GM12878 (cell line): ENCODE measurements around the gene BCAS3. TPM values are rescaled to one million over a fixed set of nuclear protein-coding genes. Genes with fewer than 3 reads are reported as not detected.

ENCODE experiments used
- ATAC-seq: fragments of 200-7000 bp; cut with Tn5 transposase; 3 replicates; pipeline ENCODE4 v1.9.1; 2020; ENCODE audit warnings: mild to moderate bottlenecking, moderate library complexity
- BruUV-seq: library from RNA; stranded (reverse); fragments of 400-500 nt; replicated peaks from 2 replicates; lab custom pipeline; 2021; lab: Mats Ljungman, UMichigan
- CTCF ChIA-PET: fragments of 300-600 bp; sonication (Branson Sonifier 250); formaldehyde crosslinking; extraction: SDS; loops from one replicate; lab custom pipeline; 2021; ENCODE audit warnings: inconsistent platforms; lab: Yijun Ruan, JAX
- POLR2A ChIA-PET: fragments of 350-600 bp; formaldehyde crosslinking; extraction: SDS; loops from one replicate; lab custom pipeline; 2021; ENCODE audit warnings: inconsistent platforms; lab: Charles Lee
- RAD21 ChIA-PET: fragments of 300-600 bp; sonication (Branson Sonifier 250); formaldehyde crosslinking; loops from one replicate; lab custom pipeline; 2023; ENCODE audit warnings: antibody characterized with exemption; ENCODE audit not compliant: unreplicated experiment; lab: Charles Lee
- SMC1A ChIA-PET: fragments of 300-600 bp; sonication (Branson Sonifier 250); formaldehyde crosslinking; loops from one replicate; lab custom pipeline; 2023; ENCODE audit not compliant: unreplicated experiment, uncharacterized antibody; lab: Charles Lee
- DNase-seq: peaks from one replicate; pipeline ENCODE4 v3.0.0-alpha.2; 2011; ENCODE audit warnings: low read depth, low spot score
- FAIRE-seq: peaks from 3 replicates; lab custom pipeline; 2011; peaks lifted over from hg19 to GRCh38; lab: Jason Lieb, UNC
- H2AFZ ChIP-seq: 2 replicates; pipeline ENCODE4 v1.6.0; 2011; ENCODE audit warnings: low read depth, low read length, control low read depth; ENCODE audit not compliant: control insufficient read depth
- H3K27ac ChIP-seq: 2 replicates; pipeline ENCODE4 v1.5.1; 2011; ENCODE audit warnings: control low read depth; ENCODE audit not compliant: control insufficient read depth, insufficient read depth
- H3K27me3 ChIP-seq, 2 experiments: replicated peaks in 1 of 2; 2 replicates each; pipeline versions ENCODE4 v1.6.0 to v1.6.1; 2011; ENCODE audit warnings: low read length in 1 of 2; ENCODE audit not compliant: control insufficient read depth in 2 of 2, insufficient read depth in 2 of 2
- H3K36me3 ChIP-seq, 2 experiments: 2 replicates each; pipeline ENCODE4 v1.5.1; 2011; ENCODE audit warnings: low read length in 1 of 2; ENCODE audit not compliant: control insufficient read depth in 2 of 2, insufficient read depth in 2 of 2
- H3K4me1 ChIP-seq: 2 replicates; pipeline ENCODE4 v1.6.1; 2011; ENCODE audit warnings: mild to moderate bottlenecking, low read length, moderate library complexity, mixed read lengths; ENCODE audit not compliant: control insufficient read depth, insufficient read depth
- H3K4me2 ChIP-seq: 2 replicates; pipeline ENCODE4 v1.6.0; 2011; ENCODE audit warnings: control low read depth; ENCODE audit not compliant: control insufficient read depth, insufficient read depth
- H3K4me3 ChIP-seq: fragments of 200-600 bp; sonication (generic); 2 replicates; pipeline ENCODE4 v1.5.1; 2016
- H3K79me2 ChIP-seq: 2 replicates; pipeline ENCODE4 v1.6.0; 2011; ENCODE audit warnings: low read length; ENCODE audit not compliant: control insufficient read depth, insufficient read depth
- H3K9ac ChIP-seq: 2 replicates; pipeline ENCODE4 v1.8.0; 2011; ENCODE audit warnings: low read length, control low read depth, mixed read lengths; ENCODE audit not compliant: control insufficient read depth, insufficient read depth
- H3K9me3 ChIP-seq: replicated peaks from 3 replicates; pipeline ENCODE4 v1.5.1; 2011; ENCODE audit warnings: mild to moderate bottlenecking, low read length; ENCODE audit not compliant: control insufficient read depth, insufficient read depth
- H4K20me1 ChIP-seq: 2 replicates; pipeline ENCODE4 v1.6.0; 2011; ENCODE audit not compliant: control insufficient read depth, insufficient read depth
- CREB1 ChIP-seq: IDR thresholded peaks from 2 replicates; pipeline ENCODE4 v1.6.1; 2012; ENCODE audit warnings: low read depth, mild to moderate bottlenecking, inconsistent platforms
- CUX1 ChIP-seq: IDR thresholded peaks from 2 replicates; pipeline ENCODE4 v1.6.1; 2012; ENCODE audit warnings: improper control_type of control experiment, low read depth, low read length; ENCODE audit not compliant: insufficient replicate concordance
- MYB ChIP-seq: fragments of 150-350 bp; IDR thresholded peaks from 2 replicates; pipeline ENCODE4 v1.6.1; 2014; ENCODE audit warnings: mild to moderate bottlenecking, low read depth, low read length, borderline replicate concordance
- NR2C2 ChIP-seq: IDR thresholded peaks from 2 replicates; pipeline ENCODE4 v1.6.1; 2011; ENCODE audit warnings: borderline replicate concordance, low read depth; ENCODE audit not compliant: control insufficient read depth, insufficient read length
- RAD51 ChIP-seq: fragments of 450-650 bp; IDR thresholded peaks from 2 replicates; pipeline ENCODE4 v1.6.1; 2016; ENCODE audit warnings: moderate library complexity, mild to moderate bottlenecking, inconsistent platforms
- TARDBP ChIP-seq: IDR thresholded peaks from 2 replicates; pipeline ENCODE4 v1.6.1; 2016; ENCODE audit warnings: borderline replicate concordance
- TCF3 ChIP-seq: IDR thresholded peaks from 2 replicates; pipeline ENCODE4 v1.6.1; 2012; ENCODE audit warnings: low read depth, mild to moderate bottlenecking, low read length, borderline replicate concordance; ENCODE audit not compliant: insufficient read depth
- YBX1 ChIP-seq: fragments of 450-650 bp; IDR thresholded peaks from 2 replicates; pipeline ENCODE4 v1.6.1; 2016; ENCODE audit warnings: antibody characterized with exemption
- ZNF217 ChIP-seq: fragments of 450-650 bp; IDR thresholded peaks from 2 replicates; pipeline ENCODE4 v1.6.1; 2017; ENCODE audit warnings: antibody characterized with exemption, mild to moderate bottlenecking
- ZNF274 ChIP-seq: IDR thresholded peaks from one replicate; pipeline ENCODE4 v1.8.0; 2011; ENCODE audit not compliant: insufficient read length, insufficient read depth
- ZZZ3 ChIP-seq: IDR thresholded peaks from 2 replicates; pipeline ENCODE4 v1.6.1; 2011; ENCODE audit warnings: low read depth; ENCODE audit not compliant: control insufficient read depth, insufficient read length
- WGBS: methylation state at CpG from one replicate; pipeline ENCODE4 v1.1.6; 2016; ENCODE audit warnings: low lambda C conversion rate; ENCODE audit not compliant: insufficient replicate concordance, insufficient coverage; ENCODE audit errors: missing lambda C conversion rate; 5-methylcytosine and 5-hydroxymethylcytosine counted together
- in situ Hi-C: fragments of 300-500 bp; cut with MboI; formaldehyde crosslinking; loops from 9 replicates; pipeline ENCODE4 v1.14.3; 2018; ENCODE audit warnings: mixed read lengths
- intact Hi-C: fragments of 100-400 bp; cut with micrococcal nuclease; formaldehyde crosslinking; loops from one replicate; pipeline ENCODE4 v1.14.2; 2022; ENCODE audit not compliant: unreplicated experiment
- polyA plus RNA-seq, 11 experiments: library from polyadenylated mRNA; depleted of rRNA in 4 of 11; unstranded in 6 of 11; stranded (reverse) in 5 of 11; fragments of >200 nt; fragmentation: Nextera tagmentation in 4 of 11; fragmentation: Illumina TruSeq in 1 of 11; extraction: Ambion mirVana in 4 of 11; extraction: Trizol in 1 of 11; gene quantifications; 1 replicate in 1 of 11; 2 replicates in 10 of 11; pipeline versions ENCODE4 v1.2.1 to v1.2.3, GENCODE V29; 2011 to 2016; ENCODE audit warnings: inconsistent platforms in 2 of 11, missing spikeins in 2 of 11, low read depth in 1 of 11
- total RNA-seq, 4 experiments: library from RNA; depleted of rRNA in 3 of 4; stranded (reverse); fragments of >200 nt in 3 of 4; fragmentation: Illumina TruSeq in 1 of 4; extraction: Trizol in 1 of 4; gene quantifications; 2 replicates each; pipeline versions ENCODE4 v1.2.1 to v1.2.3, GENCODE V29; 2013 to 2021

Gene BCAS3
- total and polyA plus RNA-seq, 10 of the 15 experiments (the other 5 are each of a cell fraction or from before 2014, with no cell fraction given), result 2.1 to 11.0 (median 6.6) TPM

- CTCF ChIA-PET, result no interaction called here
Measured at GRCh38 chr17:61132524-61132923, 454.9 kb downstream of the BCAS3 start.

More at GRCh38 chr17:61132524-61132923, 454.9 kb downstream of the BCAS3 start:
- ChIA-PET POLR2A (no interaction called here), RAD21 (no interaction called here), SMC1A (no interaction called here)
- Histone ChIP-seq H3K79me2 (no peaks in the 10 kb centered on the region), H3K27ac (no peak overlapping the region), H3K9me3 (no peaks in the 10 kb centered on the region), H3K4me2 (no peak overlapping the region), H3K4me3 (no peak overlapping the region), H3K36me3 (no peaks in the 10 kb centered on the region), H2AFZ (no peak overlapping the region), H3K27me3 (no peaks in the 10 kb centered on the region), H4K20me1 (no peaks in the 10 kb centered on the region), H3K9ac (no peak overlapping the region), H3K4me1 (no peaks in the 10 kb centered on the region)
- BruUV-seq, result no TSS peak
- intact Hi-C loops (no loop called here), in situ Hi-C loops (no loop called here)
- no peak for TF ChIP-seq TARDBP
- no peak for TF ChIP-seq CUX1
- no peak for TF ChIP-seq YBX1
- TF ChIP-seq NR2C2, result no peak
- TF ChIP-seq RAD51, result no peak
- no peak for TF ChIP-seq ZZZ3
- TF ChIP-seq ZNF274, result no peak
- TF ChIP-seq CREB1, result no peak
- TF ChIP-seq ZNF217, result no peak
- no peak for TF ChIP-seq MYB
- no peak for TF ChIP-seq TCF3
- no peak for FAIRE-seq
- 51% methylated on average over 4 of the region's 4 CpGs for WGBS
- ATAC-seq, result no peak
- DNase-seq, result no peak
